Lower leg skin (tissue), 4 donors: ENCODE data around the gene LRRC17. TPM values are rescaled to one million over a fixed set of nuclear protein-coding genes. Genes with fewer than 3 reads are reported as not detected.

Source experiments
- DNase-seq, 2 donors: peaks; one replicate each; pipeline ENCODE4 v3.0.0-alpha.2; 2019; ENCODE audit warnings: low spot score in 2 of 2
- H3K4me3 ChIP-seq: fragments of 200-600 bp; sonication (generic); 2 replicates; pipeline ENCODE4 v1.5.1; 2017; ENCODE audit warnings: mild to moderate bottlenecking, low read depth; ENCODE audit not compliant: poor library complexity, severe bottlenecking
- POLR2A ChIP-seq, 2 donors: fragments of 450-650 bp; IDR thresholded peaks; one replicate each; pipeline ENCODE4 v1.6.1; 2016 to 2017; ENCODE audit warnings: antibody characterized with exemption in 2 of 2, mild to moderate bottlenecking in 1 of 2, moderate library complexity in 1 of 2
- WGBS, 2 donors: methylation state at CpG; one replicate each; pipeline ENCODE4 v1.1.5; 2018; 5-methylcytosine and 5-hydroxymethylcytosine counted together
- intact Hi-C: fragments of 100-400 bp; cut with DNase I; formaldehyde crosslinking; loops from one replicate; pipeline ENCODE4 v1.15.0; 2023; ENCODE audit warnings: low total_unique reads
- total RNA-seq, 4 donors: library from RNA; depleted of rRNA; stranded (reverse); fragments of >200 nt; gene quantifications; one replicate each; pipeline ENCODE4 v1.1.0, GENCODE V29; 2016
- TF ChIP-seq, protein P1 (sequence below), 3 donors: fragments of 450-650 bp; IDR thresholded peaks; one replicate each; pipeline ENCODE4 v1.5.1; 2016; ENCODE audit warnings: antibody characterized with exemption in 3 of 3, mild to moderate bottlenecking in 3 of 3, moderate library complexity in 2 of 3

The LRRC17 gene
- total RNA-seq, 4 donors from 2014 or later, result 1.1 to 4.4 (median 3.2) TPM

GRCh38 chr7:102916881-102917280 lies 4.1 kb downstream of the LRRC17 start:
- intact Hi-C loops, result no loop called here

DNA sequence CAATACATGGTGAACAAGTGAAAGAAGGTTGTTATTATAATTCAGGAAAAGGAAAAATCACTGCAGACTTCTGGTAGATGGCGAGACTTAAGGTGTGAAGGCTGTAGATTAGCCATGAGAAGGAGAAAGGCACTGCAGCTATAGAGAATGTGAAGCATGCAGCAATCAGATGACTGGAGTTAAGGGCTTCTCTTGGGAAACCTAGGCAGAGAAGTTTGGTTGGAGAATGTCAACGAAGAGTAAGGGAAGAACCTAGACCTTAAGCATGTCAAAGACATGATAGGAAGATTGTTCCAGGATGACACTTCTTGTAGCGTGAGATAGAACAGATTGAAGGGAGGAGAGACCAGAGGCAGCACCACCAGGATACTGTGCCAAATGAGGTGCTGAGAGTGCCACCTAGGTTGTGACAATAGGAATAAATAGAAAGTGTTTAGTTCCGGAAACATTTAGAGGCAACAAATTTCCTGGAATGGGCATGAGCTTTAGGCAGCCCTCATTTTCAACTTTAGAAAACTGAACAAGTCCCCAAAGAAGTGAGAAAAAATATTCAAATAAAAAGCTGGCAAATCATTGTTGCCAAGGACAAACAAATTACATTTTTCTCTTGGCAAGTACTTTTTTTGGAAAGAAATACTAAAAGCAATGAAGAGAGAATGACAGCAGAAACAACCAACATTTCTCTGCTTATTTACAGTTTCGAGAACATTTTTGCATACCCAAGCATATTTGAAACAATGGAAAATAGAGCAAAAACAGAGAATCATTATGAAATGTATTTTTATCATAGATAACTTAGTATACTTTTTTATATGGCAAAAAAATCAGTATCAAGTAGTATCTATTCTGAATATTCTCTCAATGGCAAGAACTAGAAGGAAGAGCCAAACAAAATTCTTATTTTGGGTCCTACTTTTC lies 4.9 kb downstream of the LRRC17 start:
- no peak for DNase-seq
- no peak for TF ChIP-seq POLR2A (IDR thresholded peaks at IDR 0.05)
- TF ChIP-seq, protein P1, sequence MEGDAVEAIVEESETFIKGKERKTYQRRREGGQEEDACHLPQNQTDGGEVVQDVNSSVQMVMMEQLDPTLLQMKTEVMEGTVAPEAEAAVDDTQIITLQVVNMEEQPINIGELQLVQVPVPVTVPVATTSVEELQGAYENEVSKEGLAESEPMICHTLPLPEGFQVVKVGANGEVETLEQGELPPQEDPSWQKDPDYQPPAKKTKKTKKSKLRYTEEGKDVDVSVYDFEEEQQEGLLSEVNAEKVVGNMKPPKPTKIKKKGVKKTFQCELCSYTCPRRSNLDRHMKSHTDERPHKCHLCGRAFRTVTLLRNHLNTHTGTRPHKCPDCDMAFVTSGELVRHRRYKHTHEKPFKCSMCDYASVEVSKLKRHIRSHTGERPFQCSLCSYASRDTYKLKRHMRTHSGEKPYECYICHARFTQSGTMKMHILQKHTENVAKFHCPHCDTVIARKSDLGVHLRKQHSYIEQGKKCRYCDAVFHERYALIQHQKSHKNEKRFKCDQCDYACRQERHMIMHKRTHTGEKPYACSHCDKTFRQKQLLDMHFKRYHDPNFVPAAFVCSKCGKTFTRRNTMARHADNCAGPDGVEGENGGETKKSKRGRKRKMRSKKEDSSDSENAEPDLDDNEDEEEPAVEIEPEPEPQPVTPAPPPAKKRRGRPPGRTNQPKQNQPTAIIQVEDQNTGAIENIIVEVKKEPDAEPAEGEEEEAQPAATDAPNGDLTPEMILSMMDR (IDR thresholded peaks at IDR 0.05), result no peak
- no peak overlapping the region for H3K4me3 ChIP-seq
- intact Hi-C loops, result no loop called here
- WGBS, 2 donors, result 70 to 73% methylated on average over 5 of the region's 5 CpGs

More at GRCh38 chr7:102916881-102917280, 4.1 kb downstream of the LRRC17 start:
- no peak for TF ChIP-seq POLR2A (IDR thresholded peaks at IDR 0.05)
- TF ChIP-seq, protein P1 (IDR thresholded peaks at IDR 0.05), result no peak
- no peak overlapping the region for H3K4me3 ChIP-seq
- DNase-seq, result no peak

GRCh38 chr7:102918845-102919244 lies 6.0 kb downstream of the LRRC17 start:
- 52 to 62% methylated on average over 1 of the region's 1 CpG for WGBS, 2 donors
- intact Hi-C loops, result no loop called here
- TF ChIP-seq, protein P1 (IDR thresholded peaks at IDR 0.05), result no peak
- no peak for TF ChIP-seq POLR2A (IDR thresholded peaks at IDR 0.05)
- no peak overlapping the region for H3K4me3 ChIP-seq
- DNase-seq, result no peak

- DNase-seq, result no peak
- TF ChIP-seq POLR2A (IDR thresholded peaks at IDR 0.05), result no peak
- TF ChIP-seq, protein P1 (IDR thresholded peaks at IDR 0.05), result no peak
- intact Hi-C loops, result no loop called here
- 51 to 58% methylated on average over 5 of the region's 5 CpGs for WGBS, 2 donors
- H3K4me3 ChIP-seq, result no peak overlapping the region
These were observed 13.4 kb downstream of the LRRC17 start for GRCh38 chr7:102925976-102926782.

DNA sequence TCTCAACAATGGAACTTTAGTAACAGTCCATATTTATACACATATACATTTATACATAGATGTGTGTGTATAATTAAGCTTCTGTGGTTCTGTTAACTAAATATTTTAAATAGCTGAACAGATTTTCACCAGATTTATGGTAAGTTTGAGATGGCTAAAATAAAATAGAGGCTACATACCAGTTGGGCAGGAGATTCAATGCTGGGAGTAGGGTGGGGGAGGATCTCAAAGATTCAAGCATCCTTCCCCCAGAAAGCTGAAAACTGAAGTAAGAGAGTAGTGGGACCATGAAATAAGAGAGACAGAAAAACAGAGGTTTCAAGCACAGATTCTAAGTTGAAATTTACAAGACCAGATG lies 14.0 kb downstream of the LRRC17 start:
- DNase-seq, result no peak
- H3K4me3 ChIP-seq, result no peak overlapping the region
- TF ChIP-seq, protein P1 (IDR thresholded peaks at IDR 0.05), result no peak
- intact Hi-C loops, result no loop called here
